SK-N-DZ (cell line): Measurements from ENCODE around the gene EDIL3.

Source experiments
- DNase-seq: peaks from one replicate; pipeline ENCODE4 v3.0.0-alpha.2; 2015; ENCODE audit warnings: low spot score

The EDIL3 gene

DNA sequence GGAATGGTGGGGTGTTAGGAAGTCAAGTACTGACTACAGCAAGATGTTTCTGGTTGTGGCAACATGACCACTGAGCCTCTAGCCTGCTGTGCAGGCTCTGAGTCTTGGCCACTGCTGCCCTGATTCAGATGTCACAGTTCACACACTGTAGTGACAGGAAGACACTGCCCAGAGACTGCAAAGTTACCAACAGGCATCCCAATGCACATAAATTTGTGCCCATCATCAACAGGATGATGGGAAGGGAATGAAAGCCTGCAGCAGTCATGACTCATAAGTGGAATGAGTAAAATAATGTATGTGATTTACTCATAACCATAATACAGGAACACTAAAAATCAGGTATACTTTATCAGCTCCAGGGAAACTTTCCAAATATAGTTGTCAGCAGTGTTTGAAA is 412.4 kb downstream of the EDIL3 start:
- peak; percentile 51 for DNase-seq

DNA sequence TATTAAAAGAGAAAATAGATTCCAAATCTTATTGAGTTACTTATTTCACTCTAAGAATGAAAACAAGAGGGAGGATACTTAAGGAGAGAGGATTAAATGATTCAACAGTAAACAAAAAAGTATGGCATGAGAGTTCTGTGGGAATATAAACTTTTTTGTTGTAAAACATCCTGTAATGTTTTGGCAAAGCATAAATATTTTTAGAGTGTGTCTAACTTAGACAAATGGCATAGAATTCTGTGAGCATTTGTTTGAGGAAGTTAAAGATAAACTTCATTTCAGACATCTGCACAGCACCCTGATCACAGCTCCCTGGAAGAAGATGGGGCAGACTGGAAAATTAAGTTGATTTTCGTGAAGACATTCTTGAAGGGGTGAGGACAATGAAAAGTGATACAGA is 417.3 kb downstream of the EDIL3 start:
- no peak for DNase-seq

- DNase-seq: no peak
These were observed 419.2 kb downstream of the EDIL3 start for GRCh38 chr5:83965441-83965840.

DNA sequence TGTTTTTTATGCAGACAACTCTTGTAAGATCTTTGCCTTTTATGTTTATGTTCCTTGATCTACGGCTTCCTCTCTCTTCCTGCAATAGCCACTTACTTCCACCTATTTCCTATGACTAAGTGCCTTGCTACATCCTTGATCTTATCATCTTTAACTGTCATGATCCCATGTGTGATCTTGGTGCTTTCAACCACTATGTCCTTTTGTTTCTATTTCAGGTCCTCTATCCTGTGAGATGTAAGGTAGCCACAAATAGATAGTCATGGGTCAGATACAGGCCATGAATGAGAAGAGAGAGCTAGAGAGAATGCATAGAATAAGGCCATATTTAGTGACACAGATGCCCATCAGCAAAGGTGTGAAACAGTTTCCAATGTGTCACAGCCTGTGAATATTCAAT is 420.4 kb downstream of the EDIL3 start:
- DNase-seq: peak; percentile 15

DNA sequence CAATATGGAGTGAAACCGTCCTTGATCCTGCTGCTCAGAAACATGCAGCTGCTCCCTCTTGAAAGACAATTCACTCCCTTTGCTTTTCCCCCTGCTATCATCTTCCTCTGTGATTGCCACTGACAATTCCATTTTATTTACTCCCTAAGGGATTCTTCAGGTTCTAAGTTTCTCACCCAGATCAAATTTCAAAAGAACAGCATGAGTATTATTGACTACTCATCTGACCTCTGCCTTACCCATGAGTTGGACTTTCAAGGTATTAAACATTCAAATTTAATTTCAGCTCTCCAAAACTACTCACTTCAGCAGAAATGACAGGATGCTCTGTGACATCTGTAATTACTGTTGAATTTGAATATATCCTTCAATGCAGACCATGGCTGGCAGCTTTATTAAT is 427.5 kb downstream of the EDIL3 start:
- DNase-seq: peak; percentile 63

DNA sequence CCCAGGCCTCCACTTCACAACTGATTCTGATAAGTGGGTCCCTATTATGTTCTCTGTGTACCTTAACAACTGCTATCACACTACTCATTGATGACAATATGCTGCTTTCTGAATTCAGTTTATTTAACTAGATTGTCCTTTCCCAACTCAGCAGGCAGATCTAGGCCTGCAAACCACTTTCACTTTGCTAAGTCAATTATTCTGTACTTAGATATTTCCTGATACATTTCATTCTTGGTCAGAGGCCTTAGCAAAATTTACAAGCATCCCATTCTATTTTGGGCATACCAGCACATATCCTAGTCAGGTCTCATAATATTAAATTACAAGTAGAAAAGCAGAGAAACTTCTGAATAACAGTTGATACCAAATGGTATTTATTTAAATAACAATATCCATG is 428.3 kb downstream of the EDIL3 start:
- DNase-seq: no peak

DNA sequence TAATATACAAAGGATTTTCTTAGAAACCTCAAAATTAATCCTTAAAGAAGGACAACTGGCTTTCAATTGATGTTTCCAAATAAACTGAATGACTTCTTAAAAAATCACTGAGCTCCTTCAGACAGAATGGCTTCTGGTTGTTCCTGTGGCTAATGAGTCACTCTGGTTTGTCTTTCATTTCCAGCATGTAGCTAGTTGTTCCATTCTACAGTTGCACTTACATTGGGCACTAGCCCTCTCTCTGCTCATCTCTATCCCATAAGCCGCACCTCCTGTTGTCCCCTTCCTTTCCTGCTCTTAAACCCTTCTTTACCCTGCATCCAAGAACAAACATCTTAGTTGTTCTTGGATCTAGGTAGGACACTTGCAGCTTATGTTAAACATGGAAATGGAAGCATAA is 428.8 kb downstream of the EDIL3 start:
- no peak for DNase-seq

DNA sequence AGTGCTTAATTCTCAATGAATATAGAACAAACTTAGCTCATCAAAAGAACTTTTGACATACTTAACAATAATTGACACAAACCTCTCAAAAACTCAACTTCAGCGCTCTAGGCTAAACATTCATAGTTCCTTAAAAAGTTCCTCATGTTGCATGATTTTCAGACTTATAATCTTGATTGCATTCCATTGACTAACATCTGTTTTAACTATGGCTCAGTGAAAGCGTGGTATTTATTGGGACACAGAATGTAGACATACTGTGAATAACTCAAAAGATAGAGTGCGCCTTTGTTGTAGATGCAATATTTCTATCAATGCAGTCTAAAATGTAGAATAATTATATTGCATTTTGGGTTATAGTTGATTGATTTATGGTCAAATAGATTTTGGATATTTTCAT is 436.9 kb downstream of the EDIL3 start:
- no peak for DNase-seq

DNA sequence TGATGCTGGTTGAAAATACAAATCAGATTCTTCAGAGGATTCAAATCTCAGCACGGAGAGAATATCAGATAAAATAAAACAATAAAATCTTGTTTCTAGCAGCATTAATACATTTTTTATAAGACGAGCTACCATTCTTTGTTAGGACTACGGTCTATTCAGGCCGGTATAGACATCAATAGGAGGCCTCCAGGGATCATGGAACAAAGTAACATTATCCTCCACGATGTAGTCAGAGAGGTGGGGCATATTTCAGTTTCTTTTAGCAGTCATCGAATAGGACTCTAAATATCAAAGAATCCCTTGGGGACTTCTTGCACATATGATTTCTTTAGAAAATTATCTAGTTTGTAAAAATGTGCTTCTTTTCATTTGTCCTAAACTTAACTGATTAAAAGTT is 438.2 kb downstream of the EDIL3 start:
- no peak for DNase-seq

DNA sequence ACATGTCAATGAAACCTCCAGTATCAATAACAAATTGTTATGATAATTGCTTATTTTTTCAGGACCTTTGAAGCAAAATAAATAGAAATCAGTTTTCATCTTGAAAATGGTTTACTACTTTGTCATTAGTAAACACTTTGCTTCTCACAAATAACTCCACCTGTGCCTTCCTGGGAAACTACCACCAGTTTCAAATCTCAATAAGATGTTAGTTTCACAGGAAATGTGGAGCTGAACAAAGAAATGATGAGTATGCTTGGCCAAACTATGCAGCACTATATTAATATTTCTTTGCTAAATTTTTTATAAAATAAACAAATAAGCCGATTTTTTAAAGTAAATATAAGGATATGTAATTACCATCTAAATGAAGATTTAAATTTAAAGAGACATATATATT is 442.5 kb downstream of the EDIL3 start:
- no peak for DNase-seq

DNA sequence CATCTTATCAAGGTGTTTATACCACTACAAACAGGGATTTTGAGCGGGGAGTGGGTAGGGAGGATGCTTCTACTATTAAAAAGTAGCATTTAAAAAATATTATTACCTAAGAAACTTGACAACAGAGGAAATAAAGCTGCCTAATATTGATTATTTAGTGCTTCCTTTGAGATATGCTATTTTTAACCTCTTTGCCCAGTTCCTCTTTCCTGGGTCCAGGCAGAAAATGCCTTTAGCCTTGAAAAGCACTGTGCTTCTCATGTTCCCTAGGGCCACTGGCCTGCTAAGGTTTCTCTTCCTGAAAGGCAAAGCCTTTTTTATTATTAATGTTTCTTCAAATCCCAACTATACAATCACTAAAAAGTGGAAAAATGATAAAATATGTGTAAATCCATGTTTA is 446.8 kb downstream of the EDIL3 start:
- DNase-seq: no peak

DNA sequence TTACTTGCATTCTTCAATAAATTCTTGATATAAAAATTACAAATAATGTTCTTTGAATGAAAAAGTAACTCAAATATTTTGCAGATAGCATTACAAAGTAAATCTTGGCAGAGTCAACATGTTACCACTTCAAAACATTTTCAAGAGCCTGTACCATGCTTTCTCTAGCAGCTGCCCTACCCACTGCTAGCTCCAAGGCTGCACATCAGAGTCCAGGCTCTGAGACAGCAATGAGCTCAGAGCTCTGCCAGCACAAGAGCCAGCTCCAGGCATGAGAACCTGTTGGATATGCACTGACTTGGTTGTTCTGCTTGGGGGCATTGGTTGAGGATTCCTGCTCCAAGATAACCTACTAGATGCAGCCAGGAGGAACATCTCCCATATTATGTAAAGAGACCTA is 452.7 kb downstream of the EDIL3 start:
- DNase-seq: no peak

- DNase-seq: peak; percentile 70
These were observed 457.4 kb downstream of the EDIL3 start for GRCh38 chr5:83927140-83927733.

DNA sequence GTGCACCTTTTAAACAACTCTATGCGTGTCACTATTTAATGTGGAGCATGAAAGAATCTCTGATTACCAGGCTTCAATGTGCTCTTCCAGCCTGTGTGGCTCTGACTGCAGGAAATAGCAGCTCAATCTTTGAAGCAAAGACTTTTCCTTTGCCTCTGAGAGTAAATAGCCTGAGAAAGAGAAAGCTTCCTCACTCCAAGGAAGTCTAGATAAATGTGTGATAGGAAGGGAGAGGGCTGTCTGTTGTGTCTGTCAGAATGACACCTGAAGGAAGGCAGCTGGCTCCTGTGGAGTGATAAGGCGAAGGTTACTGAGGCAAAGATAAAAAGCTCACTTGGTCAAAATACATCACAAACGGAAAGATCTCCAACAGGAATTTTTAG is 458.7 kb downstream of the EDIL3 start:
- peak; percentile 88 for DNase-seq

DNA sequence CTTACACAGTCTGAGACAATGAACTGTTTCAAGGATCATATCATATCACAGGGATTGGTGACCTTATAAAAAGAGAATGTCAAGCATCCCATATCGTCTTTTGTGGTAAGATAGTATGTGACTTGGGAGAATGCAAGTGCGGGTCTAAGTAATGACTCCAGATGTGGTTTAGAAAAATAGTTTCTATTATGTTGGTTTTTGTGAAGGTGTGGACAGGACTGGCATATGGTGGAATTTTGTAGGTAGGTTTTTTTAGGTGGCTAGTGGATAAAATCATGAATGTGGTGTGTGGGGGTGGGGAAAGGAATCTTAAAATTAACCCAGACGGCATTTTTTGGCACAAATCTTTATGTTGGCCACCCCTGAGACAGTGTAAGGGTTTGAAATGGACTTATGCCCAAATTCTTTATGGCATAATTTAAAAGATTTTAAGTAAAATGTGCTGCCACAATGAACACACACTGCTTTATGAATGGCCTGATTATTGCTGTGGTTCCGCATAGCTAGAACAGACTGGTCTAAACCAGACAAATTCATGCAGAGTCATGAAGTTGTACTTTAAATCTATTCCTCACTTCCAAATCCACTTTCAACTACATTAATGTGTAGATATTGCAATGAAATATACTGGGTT is 459.2 kb downstream of the EDIL3 start:
- no peak for DNase-seq

DNA sequence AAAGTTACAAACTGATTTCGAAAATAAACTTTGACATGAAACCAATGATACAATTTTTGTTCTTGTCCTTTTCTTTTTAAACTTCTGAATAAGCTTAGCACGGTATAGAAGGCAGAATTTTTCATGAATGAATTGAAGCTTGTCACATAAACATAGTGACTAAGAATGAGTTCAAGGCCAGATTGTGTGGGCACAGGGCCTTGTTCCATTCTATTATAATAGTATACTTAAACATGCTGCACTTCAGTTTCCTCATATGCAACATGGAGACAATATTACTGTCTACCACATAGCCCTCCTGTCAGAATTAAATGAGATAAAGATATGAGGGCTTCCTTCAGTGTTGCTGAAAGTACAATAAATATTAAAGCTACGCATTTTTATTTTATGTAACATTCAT is 459.8 kb downstream of the EDIL3 start:
- no peak for DNase-seq

- DNase-seq: peak; percentile 16
These were observed 460.5 kb downstream of the EDIL3 start for GRCh38 chr5:83924171-83924570.

GRCh38 chr5:83922699-83923098 is 462.0 kb downstream of the EDIL3 start:
- DNase-seq: no peak

DNA sequence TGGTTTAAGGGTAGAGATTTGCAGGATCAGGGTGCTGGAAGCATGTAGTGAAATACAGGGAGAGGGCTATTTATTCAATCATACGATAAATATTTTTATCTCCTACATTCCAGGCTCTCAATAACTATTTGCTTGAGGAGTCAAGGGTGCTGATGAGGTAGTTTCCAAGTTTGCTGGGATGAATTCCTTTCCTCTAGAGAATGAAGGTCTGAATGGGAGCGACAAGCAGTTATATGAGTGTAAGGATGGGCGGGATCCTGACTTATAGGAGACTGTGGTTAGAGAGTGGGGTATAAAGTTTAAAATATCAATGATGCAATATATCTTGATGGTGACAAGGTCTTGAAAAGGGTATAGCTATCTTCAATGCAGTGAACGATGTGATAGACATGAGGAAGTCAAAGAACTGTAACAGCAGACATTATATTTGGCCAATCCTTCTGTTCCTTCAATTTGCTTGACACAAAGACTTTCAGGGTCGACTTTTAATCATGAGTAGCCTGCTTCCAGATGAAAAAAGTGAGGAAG is 462.9 kb downstream of the EDIL3 start:
- no peak for DNase-seq

GRCh38 chr5:83919071-83920041 is 465.3 kb downstream of the EDIL3 start:
- DNase-seq: peak; percentile 65

DNA sequence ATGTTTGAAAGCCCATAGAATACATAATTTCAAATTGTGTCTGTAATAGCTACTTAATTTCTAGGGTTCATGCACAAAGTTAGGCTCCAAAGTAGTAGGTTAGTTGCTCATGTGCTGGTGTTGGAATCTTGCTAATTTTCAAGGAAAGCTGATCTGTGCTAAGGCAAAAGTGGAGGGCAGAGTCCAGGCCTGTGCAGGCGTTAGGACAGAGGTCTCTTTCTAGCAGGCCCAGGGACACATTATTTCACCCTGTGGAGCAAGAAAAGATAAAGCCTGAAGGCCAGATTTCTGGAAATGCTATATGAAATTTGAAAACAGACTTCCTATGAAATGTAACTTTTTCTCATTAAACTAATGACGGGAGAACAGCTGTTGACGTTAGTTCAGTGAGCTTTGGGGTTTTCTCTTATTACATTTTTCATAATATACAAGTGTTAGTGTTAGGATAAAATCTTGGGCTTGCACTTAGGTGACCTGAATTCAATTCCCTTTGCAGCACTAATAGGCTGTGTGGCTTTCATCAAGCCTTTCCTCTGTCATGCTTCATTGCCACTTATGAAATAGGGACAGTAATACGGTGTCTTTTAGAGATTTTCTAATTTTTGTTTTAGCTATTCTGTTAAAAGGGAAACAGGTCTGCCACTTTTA is 467.3 kb downstream of the EDIL3 start:
- DNase-seq: peak; percentile 94
